ENCODE measurements around the gene UNC13C. TPM values are rescaled to one million over a fixed set of nuclear protein-coding genes. Genes with fewer than 3 reads are reported as not detected.

UNC13C gene
- polyA plus RNA-seq, 1 experiment: not detected

GRCh38 chr15:54506977-54507524 is 528.8 kb downstream of the UNC13C start:
- CTCF ChIA-PET: no interaction called here
- TF ChIP-seq, protein P1, sequence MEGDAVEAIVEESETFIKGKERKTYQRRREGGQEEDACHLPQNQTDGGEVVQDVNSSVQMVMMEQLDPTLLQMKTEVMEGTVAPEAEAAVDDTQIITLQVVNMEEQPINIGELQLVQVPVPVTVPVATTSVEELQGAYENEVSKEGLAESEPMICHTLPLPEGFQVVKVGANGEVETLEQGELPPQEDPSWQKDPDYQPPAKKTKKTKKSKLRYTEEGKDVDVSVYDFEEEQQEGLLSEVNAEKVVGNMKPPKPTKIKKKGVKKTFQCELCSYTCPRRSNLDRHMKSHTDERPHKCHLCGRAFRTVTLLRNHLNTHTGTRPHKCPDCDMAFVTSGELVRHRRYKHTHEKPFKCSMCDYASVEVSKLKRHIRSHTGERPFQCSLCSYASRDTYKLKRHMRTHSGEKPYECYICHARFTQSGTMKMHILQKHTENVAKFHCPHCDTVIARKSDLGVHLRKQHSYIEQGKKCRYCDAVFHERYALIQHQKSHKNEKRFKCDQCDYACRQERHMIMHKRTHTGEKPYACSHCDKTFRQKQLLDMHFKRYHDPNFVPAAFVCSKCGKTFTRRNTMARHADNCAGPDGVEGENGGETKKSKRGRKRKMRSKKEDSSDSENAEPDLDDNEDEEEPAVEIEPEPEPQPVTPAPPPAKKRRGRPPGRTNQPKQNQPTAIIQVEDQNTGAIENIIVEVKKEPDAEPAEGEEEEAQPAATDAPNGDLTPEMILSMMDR (IDR thresholded peaks at IDR 0.05; ENCODE audit: insufficient read depth, low read depth, low read length): no peak
- POLR2A ChIA-PET: no interaction called here
- no peak overlapping the region for H3K4me3 ChIP-seq (ENCODE audit: low read depth, low read length)
- no peaks in the 10 kb centered on the region for H3K36me3 ChIP-seq (ENCODE audit: control insufficient read depth, insufficient read depth, low read length)
- H3K27me3 ChIP-seq (ENCODE audit: control insufficient read depth, insufficient read depth, low read length): no peaks in the 10 kb centered on the region
- no peak for DNase-seq (ENCODE audit: low read depth)

- no peaks in the 10 kb centered on the region for H3K27me3 ChIP-seq (ENCODE audit: control insufficient read depth, insufficient read depth, low read length)
- H3K36me3 ChIP-seq (ENCODE audit: control insufficient read depth, insufficient read depth, low read length): no peaks in the 10 kb centered on the region
- DNase-seq (ENCODE audit: low read depth): no peak
- no peak overlapping the region for H3K4me3 ChIP-seq (ENCODE audit: low read depth, low read length)
- ChIA-PET CTCF (no interaction called here), POLR2A (no interaction called here)
- TF ChIP-seq, protein P1 (IDR thresholded peaks at IDR 0.05; ENCODE audit: insufficient read depth, low read depth, low read length): no peak
These were observed 536.4 kb downstream of the UNC13C start for GRCh38 chr15:54514601-54515000.

DNA sequence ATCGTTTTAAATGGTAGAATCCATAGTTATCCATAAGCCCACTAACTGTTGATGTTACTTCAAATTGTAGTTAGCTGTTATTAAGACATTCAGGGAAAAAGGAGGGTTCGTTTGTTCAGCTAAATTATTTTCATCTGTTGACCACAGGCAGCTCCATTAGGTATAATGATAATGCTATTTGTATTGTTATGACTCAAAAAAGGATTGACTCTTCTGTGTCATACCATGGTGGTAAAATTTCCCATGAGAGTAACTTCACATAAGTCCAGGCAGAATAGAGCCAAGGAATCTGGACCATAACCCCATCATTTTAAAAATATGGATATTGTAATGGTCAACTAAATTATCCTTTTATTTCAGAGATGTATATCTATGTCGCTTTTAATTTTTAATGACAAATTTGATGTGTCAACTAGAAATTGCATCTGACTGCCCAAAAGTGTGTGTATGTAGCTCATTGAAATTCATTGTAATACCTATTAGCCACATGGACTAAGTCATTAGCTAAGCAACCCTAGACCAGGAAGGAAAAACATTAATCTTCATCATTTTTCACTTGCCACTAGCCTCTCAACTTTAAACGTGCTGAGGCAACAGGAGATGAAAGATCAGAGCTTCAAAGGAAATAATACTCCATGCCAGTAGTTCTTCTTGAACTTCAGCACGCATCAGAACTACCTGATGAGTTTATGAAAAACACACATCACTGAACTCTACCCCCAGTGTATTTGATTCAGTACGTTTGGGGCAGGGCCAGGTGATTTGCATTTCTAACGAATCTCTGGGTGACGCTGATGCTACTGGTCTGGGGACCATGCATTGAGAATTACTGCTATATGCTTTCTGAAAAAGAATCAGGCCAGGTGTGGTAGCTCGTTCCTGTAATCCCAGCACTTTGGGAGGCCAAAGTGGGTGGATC is 537.7 kb downstream of the UNC13C start:
- DNase-seq (ENCODE audit: low read depth): no peak
- Histone ChIP-seq H3K27me3 (ENCODE audit: control insufficient read depth, insufficient read depth, low read length) (no peaks in the 10 kb centered on the region), H3K4me3 (ENCODE audit: low read depth, low read length) (no peak overlapping the region), H3K36me3 (ENCODE audit: control insufficient read depth, insufficient read depth, low read length) (no peaks in the 10 kb centered on the region)
- ChIA-PET POLR2A (no interaction called here), CTCF (no interaction called here)
- TF ChIP-seq, protein P1 (IDR thresholded peaks at IDR 0.05; ENCODE audit: insufficient read depth, low read depth, low read length): no peak

GRCh38 chr15:54517366-54517765 is 539.1 kb downstream of the UNC13C start:
- no peak for DNase-seq (ENCODE audit: low read depth)
- ChIA-PET CTCF (no interaction called here), POLR2A (no interaction called here)
- Histone ChIP-seq H3K36me3 (ENCODE audit: control insufficient read depth, insufficient read depth, low read length) (no peaks in the 10 kb centered on the region), H3K27me3 (ENCODE audit: control insufficient read depth, insufficient read depth, low read length) (no peaks in the 10 kb centered on the region), H3K4me3 (ENCODE audit: low read depth, low read length) (no peak overlapping the region)
- TF ChIP-seq, protein P1 (IDR thresholded peaks at IDR 0.05; ENCODE audit: insufficient read depth, low read depth, low read length): no peak

GRCh38 chr15:54518156-54518882 is 540.1 kb downstream of the UNC13C start:
- no peaks in the 10 kb centered on the region for H3K36me3 ChIP-seq (ENCODE audit: control insufficient read depth, insufficient read depth, low read length)
- TF ChIP-seq, protein P1 (IDR thresholded peaks at IDR 0.05; ENCODE audit: insufficient read depth, low read depth, low read length): no peak
- ChIA-PET CTCF (no interaction called here), POLR2A (no interaction called here)
- H3K4me3 ChIP-seq (ENCODE audit: low read depth, low read length): no peak overlapping the region
- no peaks in the 10 kb centered on the region for H3K27me3 ChIP-seq (ENCODE audit: control insufficient read depth, insufficient read depth, low read length)
- DNase-seq (ENCODE audit: low read depth): no peak

Measured in BJ (cell line).